ENCODE measurements around the gene MAP7D1. TPM values are rescaled to one million over a fixed set of nuclear protein-coding genes. Genes with fewer than 3 reads are reported as not detected.
A peak's percentile ranks its signal among the peaks of the same experiment; 100 is the strongest.

MAP7D1 gene
- total RNA-seq, 1 donor from 2014 or later, result 93.8 TPM

DNA sequence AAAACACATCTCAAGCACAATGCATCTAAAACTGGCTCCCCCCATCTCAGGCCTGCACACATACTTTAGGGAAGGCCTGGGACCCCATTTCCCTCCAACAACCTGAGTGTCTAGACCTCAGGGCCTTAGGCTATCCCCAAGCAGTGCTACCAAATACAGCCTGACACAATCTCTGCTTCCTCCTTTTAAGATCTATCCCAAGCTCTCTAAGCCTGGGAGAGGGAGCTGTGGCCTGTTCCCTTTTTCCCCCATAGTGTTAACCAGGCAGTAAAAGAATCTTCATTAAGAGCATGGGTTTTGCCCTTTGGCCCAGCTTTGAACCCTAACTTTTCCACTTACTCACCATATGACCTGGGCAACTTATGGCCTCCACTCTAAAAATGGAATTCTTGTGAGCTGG is 20.2 kb upstream of the MAP7D1 start:
- peaks cover 52% of the 10 kb centered on the region for H3K4me1 ChIP-seq
- intact Hi-C loops (cut with DNase I), result no loop called here
- TF ChIP-seq, protein P1, sequence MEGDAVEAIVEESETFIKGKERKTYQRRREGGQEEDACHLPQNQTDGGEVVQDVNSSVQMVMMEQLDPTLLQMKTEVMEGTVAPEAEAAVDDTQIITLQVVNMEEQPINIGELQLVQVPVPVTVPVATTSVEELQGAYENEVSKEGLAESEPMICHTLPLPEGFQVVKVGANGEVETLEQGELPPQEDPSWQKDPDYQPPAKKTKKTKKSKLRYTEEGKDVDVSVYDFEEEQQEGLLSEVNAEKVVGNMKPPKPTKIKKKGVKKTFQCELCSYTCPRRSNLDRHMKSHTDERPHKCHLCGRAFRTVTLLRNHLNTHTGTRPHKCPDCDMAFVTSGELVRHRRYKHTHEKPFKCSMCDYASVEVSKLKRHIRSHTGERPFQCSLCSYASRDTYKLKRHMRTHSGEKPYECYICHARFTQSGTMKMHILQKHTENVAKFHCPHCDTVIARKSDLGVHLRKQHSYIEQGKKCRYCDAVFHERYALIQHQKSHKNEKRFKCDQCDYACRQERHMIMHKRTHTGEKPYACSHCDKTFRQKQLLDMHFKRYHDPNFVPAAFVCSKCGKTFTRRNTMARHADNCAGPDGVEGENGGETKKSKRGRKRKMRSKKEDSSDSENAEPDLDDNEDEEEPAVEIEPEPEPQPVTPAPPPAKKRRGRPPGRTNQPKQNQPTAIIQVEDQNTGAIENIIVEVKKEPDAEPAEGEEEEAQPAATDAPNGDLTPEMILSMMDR (IDR thresholded peaks at IDR 0.05), result no peak
- TF ChIP-seq POLR2A (IDR thresholded peaks at IDR 0.05) (no peak), POLR2AphosphoS5 (IDR thresholded peaks at IDR 0.05; ENCODE audit: insufficient read depth in 1 of 2, low read depth in 1 of 2) (no peak)

DNA sequence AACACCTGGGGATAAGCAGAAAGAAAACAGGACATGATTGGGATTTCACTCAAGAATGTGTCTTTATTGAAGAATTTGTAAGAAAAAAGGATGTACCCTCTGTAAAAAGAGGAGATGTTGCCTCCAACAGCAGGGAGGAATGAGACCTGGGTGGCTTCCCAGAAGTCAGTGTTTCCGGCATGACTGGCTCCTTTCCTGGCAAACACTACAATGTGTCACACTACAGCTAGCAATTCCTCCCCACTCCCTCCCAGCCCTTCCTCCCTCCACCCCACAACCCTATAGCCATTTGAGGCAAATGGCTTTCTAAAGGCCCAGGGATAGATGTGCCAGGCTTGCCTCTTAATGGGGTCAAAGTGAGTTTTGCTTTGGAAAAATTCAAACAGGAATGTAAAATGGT is 19.4 kb upstream of the MAP7D1 start:
- TF ChIP-seq POLR2AphosphoS5 (IDR thresholded peaks at IDR 0.05; ENCODE audit: insufficient read depth in 1 of 2, low read depth in 1 of 2) (peak in 1 of 2 donors; percentile 35), POLR2A (IDR thresholded peaks at IDR 0.05) (no peak)
- TF ChIP-seq, protein P1 (IDR thresholded peaks at IDR 0.05), result no peak
- intact Hi-C loops (cut with DNase I), result no loop called here
- peaks cover 59% of the 10 kb centered on the region for H3K4me1 ChIP-seq
- H3K27ac ChIP-seq, result peak overlapping the region; percentile 82
- no peaks in the 10 kb centered on the region for H3K9me3 ChIP-seq
- no peak for DNase-seq (ENCODE audit: extremely low spot score in 2 of 2)
- no peak overlapping the region for H3K4me3 ChIP-seq
- H3K27me3 ChIP-seq, result no peaks in the 10 kb centered on the region
- H3K36me3 ChIP-seq, result peaks cover 0 to 24% of the 10 kb centered on the region in 2 donors

More for the DNA sequence above, 20.2 kb upstream of the MAP7D1 start:
- Histone ChIP-seq H3K9me3 (no peaks in the 10 kb centered on the region), H3K36me3 (peaks cover 0 to 24% of the 10 kb centered on the region in 2 donors), H3K4me3 (no peak overlapping the region), H3K27ac (peak overlapping the region; percentile 82), H3K27me3 (no peaks in the 10 kb centered on the region)
- no peak for DNase-seq (ENCODE audit: extremely low spot score in 2 of 2)

DNA sequence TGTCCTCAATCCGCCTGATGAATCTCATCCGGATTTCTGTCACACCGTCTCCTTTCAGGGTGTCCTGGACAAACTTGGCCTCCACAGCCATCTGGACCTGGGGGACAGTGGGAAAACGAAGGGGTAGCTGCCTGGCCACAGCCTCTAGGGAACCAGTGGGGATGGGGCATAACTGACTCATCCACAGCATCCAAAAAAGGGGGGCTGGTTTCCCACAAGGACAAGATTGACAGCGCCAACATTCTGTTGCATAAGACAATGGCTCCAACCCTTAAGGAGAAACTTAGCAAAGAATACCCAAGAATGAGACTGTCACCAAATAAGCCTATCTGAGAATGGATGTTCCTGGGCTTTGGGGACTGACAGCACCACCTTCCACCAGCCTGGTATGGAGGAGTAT is 18.7 kb upstream of the MAP7D1 start:
- no peak for DNase-seq (ENCODE audit: extremely low spot score in 2 of 2)
- TF ChIP-seq POLR2A (IDR thresholded peaks at IDR 0.05) (no peak), POLR2AphosphoS5 (IDR thresholded peaks at IDR 0.05; ENCODE audit: insufficient read depth in 1 of 2, low read depth in 1 of 2) (no peak)
- TF ChIP-seq, protein P1 (IDR thresholded peaks at IDR 0.05), result no peak
- intact Hi-C loops (cut with DNase I), result no loop called here
- Histone ChIP-seq H3K4me3 (no peak overlapping the region), H3K4me1 (peaks cover 63% of the 10 kb centered on the region), H3K27ac (peak overlapping the region; percentile 82), H3K27me3 (no peaks in the 10 kb centered on the region), H3K9me3 (no peaks in the 10 kb centered on the region), H3K36me3 (peaks cover 0 to 24% of the 10 kb centered on the region in 2 donors)

DNA sequence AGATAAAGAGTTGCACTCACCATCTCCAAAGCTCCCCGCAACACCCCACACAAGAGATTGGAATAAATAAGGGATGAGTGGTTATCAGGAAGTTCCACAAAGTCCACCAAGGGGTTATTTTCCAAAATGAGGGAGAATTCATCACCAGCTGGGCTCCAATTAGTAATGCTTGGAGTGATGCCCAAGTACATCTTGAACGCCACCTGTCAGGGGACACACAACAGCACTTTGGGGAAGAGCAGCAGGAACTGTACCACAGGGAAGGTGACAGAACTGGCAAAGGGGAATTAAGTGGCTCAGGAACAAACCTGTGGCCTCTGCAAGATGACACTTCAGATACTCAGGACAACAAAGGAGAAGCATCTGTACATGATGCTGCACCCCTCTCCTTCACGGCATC is 18.2 kb upstream of the MAP7D1 start:
- no peak overlapping the region for H3K27ac ChIP-seq
- intact Hi-C loops (cut with DNase I), result no loop called here
- DNase-seq (ENCODE audit: extremely low spot score in 2 of 2), result no peak
- no peak overlapping the region for H3K4me3 ChIP-seq
- peaks cover 66% of the 10 kb centered on the region for H3K4me1 ChIP-seq
- H3K27me3 ChIP-seq, result no peaks in the 10 kb centered on the region
- H3K36me3 ChIP-seq, result peaks cover 0 to 24% of the 10 kb centered on the region in 2 donors
- TF ChIP-seq POLR2A (IDR thresholded peaks at IDR 0.05) (no peak), POLR2AphosphoS5 (IDR thresholded peaks at IDR 0.05; ENCODE audit: insufficient read depth in 1 of 2, low read depth in 1 of 2) (no peak)
- H3K9me3 ChIP-seq, result no peaks in the 10 kb centered on the region

DNA sequence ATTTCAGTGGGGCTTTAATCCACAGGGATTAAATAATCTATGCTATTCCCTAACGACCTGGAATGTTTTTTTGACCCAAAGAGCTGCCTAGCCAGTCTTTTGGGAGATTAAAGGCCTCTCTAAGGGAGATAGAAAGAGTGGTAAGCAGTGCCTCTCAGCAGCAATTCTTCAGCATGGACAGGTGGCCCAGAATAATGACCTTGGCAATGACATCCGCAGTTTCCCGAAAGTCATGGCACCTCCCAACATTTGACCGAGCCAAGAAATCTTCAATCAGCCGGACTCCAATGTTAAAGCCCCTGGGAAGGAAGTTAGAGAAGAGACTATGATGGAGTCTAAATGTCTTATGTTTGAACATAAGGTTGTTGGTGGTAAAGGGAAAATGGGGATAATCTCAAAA is 16.4 kb upstream of the MAP7D1 start:
- Histone ChIP-seq H3K27ac (no peak overlapping the region), H3K27me3 (no peaks in the 10 kb centered on the region), H3K36me3 (peaks cover 0 to 24% of the 10 kb centered on the region in 2 donors), H3K4me1 (peaks cover 49% of the 10 kb centered on the region), H3K9me3 (no peaks in the 10 kb centered on the region), H3K4me3 (no peak overlapping the region)
- no peak for TF ChIP-seq POLR2A (IDR thresholded peaks at IDR 0.05)
- no peak for DNase-seq (ENCODE audit: extremely low spot score in 2 of 2)
- intact Hi-C loops (cut with DNase I), result no loop called here

DNA sequence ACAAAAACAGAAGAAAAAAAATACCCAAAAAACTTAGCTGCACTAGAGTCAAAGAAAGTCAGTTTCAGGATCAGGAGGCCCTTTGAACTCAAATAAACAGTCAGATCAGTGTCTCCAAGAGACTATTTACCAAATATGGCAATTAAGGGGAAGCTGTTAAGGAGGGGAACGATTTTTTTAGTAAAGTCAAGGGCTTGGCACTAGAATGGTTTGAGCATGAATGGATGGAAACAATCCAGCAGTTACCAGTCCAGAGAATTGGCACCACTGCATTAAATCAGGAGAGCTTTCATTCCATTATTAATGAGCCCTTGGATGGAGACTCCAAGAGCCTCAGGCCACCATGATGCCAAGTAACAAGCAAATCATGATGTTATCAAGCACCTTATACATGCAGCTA is 13.8 kb upstream of the MAP7D1 start:
- Histone ChIP-seq H3K27me3 (no peaks in the 10 kb centered on the region), H3K27ac (no peak overlapping the region), H3K4me3 (no peak overlapping the region), H3K4me1 (peaks cover 29% of the 10 kb centered on the region), H3K9me3 (no peaks in the 10 kb centered on the region), H3K36me3 (peaks cover 0 to 23% of the 10 kb centered on the region in 2 donors)
- no peak for DNase-seq (ENCODE audit: extremely low spot score in 2 of 2)
- intact Hi-C loops (cut with DNase I), result no loop called here
- no peak for TF ChIP-seq POLR2AphosphoS5 (IDR thresholded peaks at IDR 0.05; ENCODE audit: insufficient read depth in 1 of 2, low read depth in 1 of 2)
- TF ChIP-seq, protein P1 (IDR thresholded peaks at IDR 0.05), result no peak
- TF ChIP-seq POLR2A (IDR thresholded peaks at IDR 0.05), result no peak
